Measurements from ENCODE around the gene GJB4.

DNA sequence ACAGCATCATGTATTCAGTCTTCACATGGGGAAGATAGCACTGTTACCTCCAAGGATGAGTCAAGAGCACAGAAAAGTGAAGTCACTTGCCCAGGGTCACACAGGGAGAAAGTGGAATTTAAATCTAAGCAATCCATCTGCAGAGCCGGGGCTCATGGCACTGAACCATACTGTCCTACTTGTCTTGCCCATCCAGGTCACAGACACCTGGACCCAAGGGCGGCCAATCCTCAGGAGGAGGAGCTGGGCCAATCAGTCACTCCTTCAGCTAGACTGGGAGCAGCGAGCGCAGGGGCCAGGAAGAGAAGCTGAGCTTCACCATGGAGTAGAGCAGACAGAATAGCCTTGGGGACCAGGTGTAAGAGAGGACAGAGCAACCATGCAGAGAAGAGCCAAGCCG is 13.9 kb upstream of the GJB4 start:
- TF ChIP-seq POLR2A (IDR thresholded peaks at IDR 0.05; ENCODE audit: low read depth, low read length) (no peak), TAF1 (IDR thresholded peaks at IDR 0.05; ENCODE audit: borderline replicate concordance, low read depth, low read length) (no peak), POLR2AphosphoS5 (IDR thresholded peaks at IDR 0.05; ENCODE audit: low read depth, low read length) (no peak)

Data from GM12892 (cell line).